Measurements from ENCODE around the gene F2. TPM values are rescaled to one million over a fixed set of nuclear protein-coding genes. Genes with fewer than 3 reads are reported as not detected.

The F2 gene
- total RNA-seq, 2 donors from 2014 or later = not detected

GRCh38 chr11:46678741-46679130 is 40.3 kb upstream of the F2 start:
- no peak for ATAC-seq
- H3K4me3 Mint-ChIP-seq = peak overlapping the region; percentile 26
- H3K36me3 Mint-ChIP-seq (ENCODE audit: low read depth) = no peaks in the 10 kb centered on the region
- peak overlapping the region; percentile 85 for H3K27ac Mint-ChIP-seq
- peaks cover 25% of the 10 kb centered on the region for H3K4me1 Mint-ChIP-seq
- no peaks in the 10 kb centered on the region for H3K9me3 ChIP-seq (ENCODE audit: control insufficient read depth, low read length, poor library complexity, severe bottlenecking)
- DNase-seq = no peak
- H3K27me3 Mint-ChIP-seq = no peaks in the 10 kb centered on the region

- DNase-seq = no peak
- H3K36me3 Mint-ChIP-seq (ENCODE audit: low read depth) = no peaks in the 10 kb centered on the region
Observed at GRCh38 chr11:46679241-46680163, 39.5 kb upstream of the F2 start.

GRCh38 chr11:46680164-46680760 is 38.8 kb upstream of the F2 start:
- Mint-ChIP-seq H3K4me3 (no peak overlapping the region), H3K27ac (peak overlapping the region; percentile 37), H3K4me1 (peaks cover 15% of the 10 kb centered on the region), H3K36me3 (ENCODE audit: low read depth) (no peaks in the 10 kb centered on the region), H3K27me3 (no peaks in the 10 kb centered on the region)
- H3K9me3 ChIP-seq (ENCODE audit: control insufficient read depth, low read length, poor library complexity, severe bottlenecking) = no peaks in the 10 kb centered on the region
- DNase-seq (no peak), ATAC-seq (no peak)

More at GRCh38 chr11:46679241-46680163, 39.5 kb upstream of the F2 start:
- Mint-ChIP-seq H3K4me1 (peaks cover 21% of the 10 kb centered on the region), H3K27ac (no peak overlapping the region), H3K4me3 (no peak overlapping the region), H3K27me3 (no peaks in the 10 kb centered on the region)
- H3K9me3 ChIP-seq (ENCODE audit: control insufficient read depth, low read length, poor library complexity, severe bottlenecking) = no peaks in the 10 kb centered on the region
- no peak for ATAC-seq

- Mint-ChIP-seq H3K36me3 (ENCODE audit: low read depth) (no peaks in the 10 kb centered on the region), H3K27me3 (no peaks in the 10 kb centered on the region), H3K27ac (peak overlapping the region; percentile 37), H3K4me3 (no peak overlapping the region), H3K4me1 (peaks cover 11% of the 10 kb centered on the region)
- no peaks in the 10 kb centered on the region for H3K9me3 ChIP-seq (ENCODE audit: control insufficient read depth, low read length, poor library complexity, severe bottlenecking)
- no peak for ATAC-seq
- no peak for DNase-seq
Observed at GRCh38 chr11:46680815-46681214, 38.2 kb upstream of the F2 start.

GRCh38 chr11:46681814-46682213 is 37.2 kb upstream of the F2 start:
- H3K4me3 Mint-ChIP-seq = no peak overlapping the region
- no peaks in the 10 kb centered on the region for H3K9me3 ChIP-seq (ENCODE audit: control insufficient read depth, low read length, poor library complexity, severe bottlenecking)
- H3K4me1 Mint-ChIP-seq = peaks cover 6% of the 10 kb centered on the region
- no peaks in the 10 kb centered on the region for H3K27me3 Mint-ChIP-seq
- no peak for DNase-seq
- H3K36me3 Mint-ChIP-seq (ENCODE audit: low read depth) = no peaks in the 10 kb centered on the region
- no peak overlapping the region for H3K27ac Mint-ChIP-seq
- no peak for ATAC-seq

- Mint-ChIP-seq H3K36me3 (ENCODE audit: low read depth) (no peaks in the 10 kb centered on the region), H3K27ac (no peak overlapping the region), H3K27me3 (no peaks in the 10 kb centered on the region), H3K4me1 (no peaks in the 10 kb centered on the region), H3K4me3 (no peak overlapping the region)
- H3K9me3 ChIP-seq (ENCODE audit: control insufficient read depth, low read length, poor library complexity, severe bottlenecking) = no peaks in the 10 kb centered on the region
- ATAC-seq (no peak), DNase-seq (no peak)
Observed at GRCh38 chr11:46682773-46683752, 36.0 kb upstream of the F2 start.

- ATAC-seq (no peak), DNase-seq (no peak)
- Mint-ChIP-seq H3K36me3 (ENCODE audit: low read depth) (no peaks in the 10 kb centered on the region), H3K4me3 (no peak overlapping the region), H3K27me3 (no peaks in the 10 kb centered on the region), H3K27ac (no peak overlapping the region), H3K4me1 (no peaks in the 10 kb centered on the region)
- H3K9me3 ChIP-seq (ENCODE audit: control insufficient read depth, low read length, poor library complexity, severe bottlenecking) = no peaks in the 10 kb centered on the region
Observed at GRCh38 chr11:46684367-46684766, 34.6 kb upstream of the F2 start.

- Mint-ChIP-seq H3K36me3 (ENCODE audit: low read depth) (no peaks in the 10 kb centered on the region), H3K4me3 (no peak overlapping the region), H3K4me1 (peaks cover 3% of the 10 kb centered on the region), H3K27ac (peak overlapping the region; percentile 61), H3K27me3 (no peaks in the 10 kb centered on the region)
- DNase-seq = no peak
- H3K9me3 ChIP-seq (ENCODE audit: control insufficient read depth, low read length, poor library complexity, severe bottlenecking) = no peaks in the 10 kb centered on the region
- ATAC-seq = no peak
Observed at GRCh38 chr11:46686886-46687795, 31.9 kb upstream of the F2 start.

- no peaks in the 10 kb centered on the region for H3K9me3 ChIP-seq (ENCODE audit: control insufficient read depth, low read length, poor library complexity, severe bottlenecking)
- peaks cover 7% of the 10 kb centered on the region for H3K4me1 Mint-ChIP-seq
- ATAC-seq (no peak), DNase-seq (no peak)
- H3K4me3 Mint-ChIP-seq = no peak overlapping the region
- no peaks in the 10 kb centered on the region for H3K36me3 Mint-ChIP-seq (ENCODE audit: low read depth)
- H3K27me3 Mint-ChIP-seq = no peaks in the 10 kb centered on the region
- no peak overlapping the region for H3K27ac Mint-ChIP-seq
Observed at GRCh38 chr11:46690702-46691101, 28.3 kb upstream of the F2 start.

GRCh38 chr11:46692450-46692849 is 26.6 kb upstream of the F2 start:
- no peak overlapping the region for H3K27ac Mint-ChIP-seq
- no peaks in the 10 kb centered on the region for H3K27me3 Mint-ChIP-seq
- no peak overlapping the region for H3K4me3 Mint-ChIP-seq
- DNase-seq = no peak
- no peaks in the 10 kb centered on the region for H3K36me3 Mint-ChIP-seq (ENCODE audit: low read depth)
- no peak for ATAC-seq
- H3K9me3 ChIP-seq (ENCODE audit: control insufficient read depth, low read length, poor library complexity, severe bottlenecking) = no peaks in the 10 kb centered on the region
- H3K4me1 Mint-ChIP-seq = peaks cover 14% of the 10 kb centered on the region

GRCh38 chr11:46693597-46694012 is 25.4 kb upstream of the F2 start:
- no peaks in the 10 kb centered on the region for H3K9me3 ChIP-seq (ENCODE audit: control insufficient read depth, low read length, poor library complexity, severe bottlenecking)
- H3K27me3 Mint-ChIP-seq = no peaks in the 10 kb centered on the region
- H3K4me1 Mint-ChIP-seq = peaks cover 19% of the 10 kb centered on the region
- peak overlapping the region; percentile 56 for H3K27ac Mint-ChIP-seq
- no peaks in the 10 kb centered on the region for H3K36me3 Mint-ChIP-seq (ENCODE audit: low read depth)
- DNase-seq (no peak), ATAC-seq (no peak)
- no peak overlapping the region for H3K4me3 Mint-ChIP-seq

GRCh38 chr11:46694072-46694471 is 24.9 kb upstream of the F2 start:
- Mint-ChIP-seq H3K36me3 (ENCODE audit: low read depth) (no peaks in the 10 kb centered on the region), H3K4me1 (peaks cover 20% of the 10 kb centered on the region), H3K27ac (peak overlapping the region; percentile 56), H3K27me3 (no peaks in the 10 kb centered on the region), H3K4me3 (no peak overlapping the region)
- H3K9me3 ChIP-seq (ENCODE audit: control insufficient read depth, low read length, poor library complexity, severe bottlenecking) = no peaks in the 10 kb centered on the region
- no peak for ATAC-seq
- DNase-seq = no peak
